ENCODE results near the gene DEF6.

DEF6 gene

GRCh38 chr6:35342258-35343091, 44.9 kb downstream of the DEF6 start, which contains the start of gene PPARD:
TSS of gene PPARD (plus strand) at chr6:35342558. CDS start at chr6:35411088, 68,530 bp downstream.
- H3K4me1 Mint-ChIP-seq (ENCODE audit: low read depth): peaks cover 47% of the 10 kb centered on the region

GRCh38 chr6:35343092-35343834, 45.6 kb downstream of the DEF6 start:
- peak overlapping the region; percentile 93 for H3K27ac Mint-ChIP-seq
- H3K4me1 Mint-ChIP-seq (ENCODE audit: low read depth): peaks cover 49% of the 10 kb centered on the region
- H3K9me3 Mint-ChIP-seq: no peaks in the 10 kb centered on the region
- H3K36me3 Mint-ChIP-seq (ENCODE audit: low read depth): peaks cover 26% of the 10 kb centered on the region
- no peaks in the 10 kb centered on the region for H3K27me3 Mint-ChIP-seq
- peak overlapping the region; percentile 91 for H3K4me3 Mint-ChIP-seq

More at GRCh38 chr6:35342258-35343091, 44.9 kb downstream of the DEF6 start, which contains the start of gene PPARD:
- Mint-ChIP-seq H3K27me3 (no peaks in the 10 kb centered on the region), H3K4me3 (peak within 1 kb of the TSS; percentile 91), H3K27ac (peak within 1 kb of the TSS; percentile 93), H3K9me3 (no peaks in the 10 kb centered on the region), H3K36me3 (ENCODE audit: low read depth) (peaks cover 23% of the 10 kb centered on the region)

- Mint-ChIP-seq H3K27ac (peak overlapping the region; percentile 93), H3K27me3 (no peaks in the 10 kb centered on the region), H3K4me3 (peak overlapping the region; percentile 91), H3K36me3 (ENCODE audit: low read depth) (peaks cover 32% of the 10 kb centered on the region), H3K9me3 (no peaks in the 10 kb centered on the region), H3K4me1 (ENCODE audit: low read depth) (peaks cover 55% of the 10 kb centered on the region)
Observed at GRCh38 chr6:35343835-35344550, 46.4 kb downstream of the DEF6 start.

GRCh38 chr6:35351422-35351821, 53.8 kb downstream of the DEF6 start:
- Mint-ChIP-seq H3K27ac (no peak overlapping the region), H3K27me3 (no peaks in the 10 kb centered on the region), H3K4me1 (ENCODE audit: low read depth) (peaks cover 45% of the 10 kb centered on the region), H3K4me3 (no peak overlapping the region), H3K36me3 (ENCODE audit: low read depth) (peaks cover 80% of the 10 kb centered on the region), H3K9me3 (no peaks in the 10 kb centered on the region)

- Mint-ChIP-seq H3K9me3 (no peaks in the 10 kb centered on the region), H3K4me3 (no peak overlapping the region), H3K27ac (no peak overlapping the region), H3K4me1 (ENCODE audit: low read depth) (peaks cover 34% of the 10 kb centered on the region), H3K36me3 (ENCODE audit: low read depth) (peaks cover 76% of the 10 kb centered on the region), H3K27me3 (no peaks in the 10 kb centered on the region)
Observed at GRCh38 chr6:35352735-35353134, 55.1 kb downstream of the DEF6 start.

- Mint-ChIP-seq H3K4me1 (ENCODE audit: low read depth) (peaks cover 23% of the 10 kb centered on the region), H3K9me3 (no peaks in the 10 kb centered on the region), H3K27me3 (no peaks in the 10 kb centered on the region), H3K27ac (no peak overlapping the region), H3K4me3 (no peak overlapping the region), H3K36me3 (ENCODE audit: low read depth) (peaks cover 68% of the 10 kb centered on the region)
Observed at GRCh38 chr6:35354361-35355135, 56.9 kb downstream of the DEF6 start.

GRCh38 chr6:35356391-35356790, 58.8 kb downstream of the DEF6 start:
- H3K4me1 Mint-ChIP-seq (ENCODE audit: low read depth): peaks cover 24% of the 10 kb centered on the region
- no peak overlapping the region for H3K4me3 Mint-ChIP-seq
- H3K9me3 Mint-ChIP-seq: no peaks in the 10 kb centered on the region
- H3K36me3 Mint-ChIP-seq (ENCODE audit: low read depth): peaks cover 52% of the 10 kb centered on the region
- H3K27ac Mint-ChIP-seq: no peak overlapping the region
- H3K27me3 Mint-ChIP-seq: no peaks in the 10 kb centered on the region

GRCh38 chr6:35357677-35358076, 60.1 kb downstream of the DEF6 start:
- H3K4me1 Mint-ChIP-seq (ENCODE audit: low read depth): peaks cover 27% of the 10 kb centered on the region
- H3K27me3 Mint-ChIP-seq: no peaks in the 10 kb centered on the region
- H3K27ac Mint-ChIP-seq: no peak overlapping the region

GRCh38 chr6:35358086-35358485, 60.5 kb downstream of the DEF6 start:
- peaks cover 31% of the 10 kb centered on the region for H3K4me1 Mint-ChIP-seq (ENCODE audit: low read depth)
- no peaks in the 10 kb centered on the region for H3K9me3 Mint-ChIP-seq
- H3K27me3 Mint-ChIP-seq: no peaks in the 10 kb centered on the region
- no peak overlapping the region for H3K27ac Mint-ChIP-seq
- no peak overlapping the region for H3K4me3 Mint-ChIP-seq
- H3K36me3 Mint-ChIP-seq (ENCODE audit: low read depth): peaks cover 35% of the 10 kb centered on the region

More at GRCh38 chr6:35357677-35358076, 60.1 kb downstream of the DEF6 start:
- Mint-ChIP-seq H3K4me3 (no peak overlapping the region), H3K9me3 (no peaks in the 10 kb centered on the region), H3K36me3 (ENCODE audit: low read depth) (peaks cover 39% of the 10 kb centered on the region)

GRCh38 chr6:35359346-35359743, 61.7 kb downstream of the DEF6 start:
- H3K4me1 Mint-ChIP-seq (ENCODE audit: low read depth): peaks cover 36% of the 10 kb centered on the region
- H3K27me3 Mint-ChIP-seq: no peaks in the 10 kb centered on the region
- peaks cover 28% of the 10 kb centered on the region for H3K36me3 Mint-ChIP-seq (ENCODE audit: low read depth)
- no peak overlapping the region for H3K27ac Mint-ChIP-seq
- no peaks in the 10 kb centered on the region for H3K9me3 Mint-ChIP-seq
- H3K4me3 Mint-ChIP-seq: no peak overlapping the region

- Mint-ChIP-seq H3K27me3 (no peaks in the 10 kb centered on the region), H3K9me3 (no peaks in the 10 kb centered on the region), H3K4me3 (no peak overlapping the region), H3K36me3 (ENCODE audit: low read depth) (peaks cover 23% of the 10 kb centered on the region), H3K27ac (peak overlapping the region; percentile 49), H3K4me1 (ENCODE audit: low read depth) (peaks cover 31% of the 10 kb centered on the region)
Observed at GRCh38 chr6:35359744-35360348, 62.2 kb downstream of the DEF6 start.

GRCh38 chr6:35360349-35361138, 62.9 kb downstream of the DEF6 start:
- Mint-ChIP-seq H3K27ac (peak overlapping the region; percentile 49), H3K36me3 (ENCODE audit: low read depth) (peaks cover 21% of the 10 kb centered on the region), H3K27me3 (no peaks in the 10 kb centered on the region), H3K4me3 (no peak overlapping the region), H3K4me1 (ENCODE audit: low read depth) (peaks cover 28% of the 10 kb centered on the region), H3K9me3 (no peaks in the 10 kb centered on the region)

GRCh38 chr6:35362200-35362599, 64.6 kb downstream of the DEF6 start:
- Mint-ChIP-seq H3K27ac (peak overlapping the region; percentile 26), H3K4me3 (no peak overlapping the region), H3K36me3 (ENCODE audit: low read depth) (peaks cover 21% of the 10 kb centered on the region), H3K27me3 (no peaks in the 10 kb centered on the region), H3K4me1 (ENCODE audit: low read depth) (peaks cover 41% of the 10 kb centered on the region), H3K9me3 (no peaks in the 10 kb centered on the region)

All from stimulated activated naive CD8-positive, alpha-beta T cell treated with anti-CD3 and anti-CD28 coated beads, Interleukin-15, Interleukin-2, amounts not matched to agents 100 ng/mL and 50 ng/mL, for 24 hours (primary cell).